Pancreas (tissue), 10 donors: Measurements from ENCODE around the gene PNN. TPM values are rescaled to one million over a fixed set of nuclear protein-coding genes. Genes with fewer than 3 reads are reported as not detected.
"Not testable (repeated sequence)": the region's sequence is repeated elsewhere in the genome, so short reads cannot be mapped to it uniquely, and the experiment has no call there.

ENCODE experiments used
- ATAC-seq, 4 donors: fragments of 200-7000 bp; cut with Tn5 transposase; one replicate each; pipeline versions ENCODE4 v1.8.0 to v1.9.1; 2020; ENCODE audit warnings: mild to moderate bottlenecking in 4 of 4, moderate library complexity in 4 of 4
- DNase-seq, 6 donors: peaks; one replicate each; pipeline ENCODE4 v3.0.0-alpha.2; 2020
- FAIRE-seq: peaks from 2 replicates; lab custom pipeline; 2012; peaks lifted over from hg19 to GRCh38; lab: Jason Lieb, UNC
- H3K27ac ChIP-seq, 4 donors: fragments of 200-600 bp; sonication (generic); 1 replicate in 3 of 4; 2 replicates in 1 of 4; pipeline versions ENCODE4 v1.5.0 to v1.8.0; 2020
- H3K27me3 ChIP-seq, 4 donors: fragments of 200-600 bp; one replicate each; pipeline ENCODE4 v1.8.0; 2021
- H3K36me3 ChIP-seq, 3 donors: fragments of 200-600 bp; sonication (generic) in 1 of 3; one replicate each; pipeline versions ENCODE4 v1.5.0 to v1.8.0; 2020 to 2021
- H3K4me1 ChIP-seq, 3 donors: fragments of 200-600 bp; one replicate each; pipeline ENCODE4 v1.8.0; 2021
- H3K4me3 ChIP-seq, 4 donors: fragments of 200-600 bp; sonication (generic) in 2 of 4; one replicate each; pipeline versions ENCODE4 v1.5.0 to v1.8.0; 2020 to 2021
- H3K9me3 ChIP-seq, 4 donors: fragments of 200-600 bp; one replicate each; pipeline ENCODE4 v1.8.0; 2021
- CTCF ChIP-seq, 4 donors: fragments of 200-600 bp; sonication (generic) in 3 of 4; IDR thresholded peaks; one replicate each; pipeline versions ENCODE4 v1.5.0 to v1.8.0; 2021; ENCODE audit warnings: antibody characterized with exemption in 4 of 4
- WGBS, 2 donors: extraction: QIAGEN DNeasy Blood & Tissue Kit; methylation state at CpG; one replicate each; pipeline ENCODE4 v1.1.7; 2013; 5-methylcytosine and 5-hydroxymethylcytosine counted together
- intact Hi-C, 3 donors: fragments of 100-400 bp; cut with DNase I; formaldehyde crosslinking; loops; one replicate each; pipeline versions ENCODE4 v1.11.1 to v1.14.2; 2022
- polyA plus RNA-seq, 2 donors: library from polyadenylated mRNA; stranded (reverse); fragments of 200-250 nt; gene quantifications; one replicate each; pipeline ENCODE4 v1.2.3, GENCODE V29; 2013
- total RNA-seq, 6 donors: library from RNA; stranded (reverse); fragmentation: NEBNext Ultra II Directional in 4 of 6; extraction: Animal tissue kit (Norgen Biotek cat#: 25700) in 4 of 6; gene quantifications; one replicate each; pipeline versions ENCODE4 v1.2.1 to v1.2.4, GENCODE V29; 2021 to 2023
- donor health status: healthy with polysubstance abuse.
- donor health status: DM: no; HTN: no; CAD: no; lungs with moderate emphysema.
- donor health status: DM: no; HTN: no; CAD: no.
- donor health status: control.
- donor health status: control.
- donor health status: Bipolar disorder and iron deficiency.
- donor health status: DM: yes; HTN: yes; CAD: no.
- donor health status: DM: no; HTN: no; CAD: no.
- donor health status: DM: no; HTN: no; CAD: no.
- donor health status: DM: yes; HTN: yes; CAD: no.

PNN gene
- total and polyA plus RNA-seq, 8 donors, result 19.0 to 60.1 (median 27.7) TPM

GRCh38 chr14:39160494-39160893, 14.6 kb upstream of the PNN start:
- Histone ChIP-seq H3K36me3 (peaks cover 0 to 10% (median 2%) of the 10 kb centered on the region in 3 donors), H3K27me3 (no peaks in the 10 kb centered on the region), H3K4me3 (no peak overlapping the region), H3K4me1 (no peaks in the 10 kb centered on the region), H3K9me3 (no peaks in the 10 kb centered on the region), H3K27ac (no peak overlapping the region)
- no peak for ATAC-seq
- FAIRE-seq, result no peak
- intact Hi-C loops, result no loop called here
- no peak for DNase-seq
- no peak for TF ChIP-seq CTCF (IDR thresholded peaks at IDR 0.05)
- WGBS, 2 donors, result 96 to 98% methylated on average over 1 of the region's 1 CpG

- intact Hi-C loops, H3K36me3 ChIP-seq, H3K9me3 ChIP-seq, DNase-seq, FAIRE-seq, H3K27ac ChIP-seq, H3K27me3 ChIP-seq, ATAC-seq: not testable (repeated sequence)
- WGBS, 2 donors, result 86 to 91% methylated on average over 10 of the region's 10 CpGs
- peaks cover 10 to 19% (median 16%) of the 10 kb centered on the region in 3 donors for H3K4me1 ChIP-seq
- peak overlapping the region in 1 of 4 donors; percentile 71 for H3K4me3 ChIP-seq
Measured at GRCh38 chr14:39167797-39168320, 7.2 kb upstream of the PNN start.

GRCh38 chr14:39168591-39168990, 6.5 kb upstream of the PNN start:
- peaks cover 10 to 19% (median 16%) of the 10 kb centered on the region in 3 donors for H3K4me1 ChIP-seq

GRCh38 chr14:39169541-39169900, 5.5 kb upstream of the PNN start:
- no peak for TF ChIP-seq CTCF (IDR thresholded peaks at IDR 0.05)
- DNase-seq, result peak in 1 of 6 donors; percentile 15
- intact Hi-C loops, result no loop called here
- peak overlapping the region; percentile 53 to 94 (median 76) for H3K4me3 ChIP-seq
- H3K9me3 ChIP-seq, result no peaks in the 10 kb centered on the region
- WGBS, 2 donors, result 0% methylated on average over 7 of the region's 7 CpGs
- no peaks in the 10 kb centered on the region for H3K27me3 ChIP-seq
- H3K27ac ChIP-seq, result peak overlapping the region; percentile 91 to 99 (median 97)
- peaks cover 10 to 19% (median 16%) of the 10 kb centered on the region in 3 donors for H3K4me1 ChIP-seq
- no peak for FAIRE-seq
- ATAC-seq, result peak; percentile 52 to 72 (median 65)
- H3K36me3 ChIP-seq, result no peaks in the 10 kb centered on the region

More at GRCh38 chr14:39168591-39168990, 6.5 kb upstream of the PNN start:
- H3K36me3 ChIP-seq, result no peaks in the 10 kb centered on the region
- no peaks in the 10 kb centered on the region for H3K27me3 ChIP-seq
- ATAC-seq, result no peak
- no peak for FAIRE-seq
- no peak for DNase-seq
- 34 to 40% methylated on average over 4 of the region's 4 CpGs for WGBS, 2 donors
- no peak overlapping the region for H3K27ac ChIP-seq
- intact Hi-C loops, result no loop called here
- H3K4me3 ChIP-seq, result peak overlapping the region in 3 of 4 donors; percentile 53 to 94 (median 71)
- H3K9me3 ChIP-seq, result no peaks in the 10 kb centered on the region
- TF ChIP-seq CTCF (IDR thresholded peaks at IDR 0.05), result no peak

- no peaks in the 10 kb centered on the region for H3K27me3 ChIP-seq
- TF ChIP-seq CTCF (IDR thresholded peaks at IDR 0.05), result no peak
- peaks cover 8 to 16% (median 15%) of the 10 kb centered on the region in 3 donors for H3K4me1 ChIP-seq
- no peak overlapping the region for H3K4me3 ChIP-seq
- WGBS, 2 donors, result 91 to 92% methylated on average over 3 of the region's 3 CpGs
- peaks cover 0 to 16% (median 14%) of the 10 kb centered on the region in 3 donors for H3K36me3 ChIP-seq
- no peak for FAIRE-seq
- H3K9me3 ChIP-seq, result no peaks in the 10 kb centered on the region
- no peak for ATAC-seq
- DNase-seq, result no peak
- H3K27ac ChIP-seq, result no peak overlapping the region
- intact Hi-C loops, result no loop called here
Measured at GRCh38 chr14:39173198-39173597, 1.9 kb upstream of the PNN start.
